GM12872 (cell line): ENCODE data around the gene GNG12.

Experiments
- TF ChIP-seq, protein P1 (sequence below): IDR thresholded peaks from 3 replicates; pipeline ENCODE4 v1.5.1; 2011; ENCODE audit warnings: low read depth, mild to moderate bottlenecking, low read length, moderate library complexity; ENCODE audit not compliant: insufficient read depth

The GNG12 gene

DNA sequence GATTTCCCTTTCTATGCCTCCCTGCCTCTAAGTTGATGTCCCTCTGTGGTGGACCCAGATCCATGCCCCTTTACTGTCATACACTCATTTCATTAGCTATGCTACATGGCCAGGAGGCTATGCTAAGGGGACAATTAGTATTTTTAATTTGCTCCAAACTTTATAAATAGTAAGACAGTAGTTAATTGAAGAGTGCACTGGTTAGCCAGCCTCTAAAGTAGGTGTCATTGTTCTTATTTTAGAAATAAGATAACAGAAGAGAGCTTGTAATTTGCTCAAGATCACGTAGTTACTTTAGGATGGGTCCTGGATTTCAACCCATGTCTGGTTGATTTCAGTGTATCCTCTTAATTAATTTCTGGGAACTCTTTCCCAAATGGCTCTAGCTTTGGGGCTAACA is 29.4 kb upstream of the GNG12 start:
- TF ChIP-seq, protein P1, sequence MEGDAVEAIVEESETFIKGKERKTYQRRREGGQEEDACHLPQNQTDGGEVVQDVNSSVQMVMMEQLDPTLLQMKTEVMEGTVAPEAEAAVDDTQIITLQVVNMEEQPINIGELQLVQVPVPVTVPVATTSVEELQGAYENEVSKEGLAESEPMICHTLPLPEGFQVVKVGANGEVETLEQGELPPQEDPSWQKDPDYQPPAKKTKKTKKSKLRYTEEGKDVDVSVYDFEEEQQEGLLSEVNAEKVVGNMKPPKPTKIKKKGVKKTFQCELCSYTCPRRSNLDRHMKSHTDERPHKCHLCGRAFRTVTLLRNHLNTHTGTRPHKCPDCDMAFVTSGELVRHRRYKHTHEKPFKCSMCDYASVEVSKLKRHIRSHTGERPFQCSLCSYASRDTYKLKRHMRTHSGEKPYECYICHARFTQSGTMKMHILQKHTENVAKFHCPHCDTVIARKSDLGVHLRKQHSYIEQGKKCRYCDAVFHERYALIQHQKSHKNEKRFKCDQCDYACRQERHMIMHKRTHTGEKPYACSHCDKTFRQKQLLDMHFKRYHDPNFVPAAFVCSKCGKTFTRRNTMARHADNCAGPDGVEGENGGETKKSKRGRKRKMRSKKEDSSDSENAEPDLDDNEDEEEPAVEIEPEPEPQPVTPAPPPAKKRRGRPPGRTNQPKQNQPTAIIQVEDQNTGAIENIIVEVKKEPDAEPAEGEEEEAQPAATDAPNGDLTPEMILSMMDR, result no peak

DNA sequence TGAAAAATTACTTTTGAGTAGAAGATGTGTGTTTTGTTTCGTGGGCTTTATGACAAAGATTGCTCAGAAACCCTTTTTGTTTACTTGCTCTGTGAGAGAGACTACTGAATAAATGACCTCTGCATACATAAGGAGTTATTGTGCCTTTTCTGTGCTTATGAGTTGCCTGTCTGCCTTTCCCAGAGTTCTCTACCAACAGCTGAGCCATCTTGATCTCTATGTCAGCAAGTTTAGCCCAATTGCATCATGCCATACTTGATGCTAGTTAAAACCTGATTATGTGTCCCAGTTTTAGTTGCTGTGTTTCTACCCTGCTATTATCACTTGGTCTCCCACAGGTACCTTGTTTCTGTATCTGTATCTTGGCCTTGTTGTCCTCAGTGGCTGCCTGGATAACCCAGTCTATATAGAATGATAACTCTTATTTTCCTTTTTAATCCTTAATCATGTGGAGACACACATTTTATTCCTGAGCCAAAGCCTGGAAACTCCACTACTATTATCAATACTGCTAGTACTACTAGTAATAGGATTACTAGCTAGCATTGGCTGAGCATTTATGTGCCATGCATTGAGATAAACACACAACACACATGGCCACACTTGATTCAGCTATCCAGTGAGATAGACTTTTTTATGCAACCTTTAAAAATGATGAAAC is 28.7 kb upstream of the GNG12 start:
- TF ChIP-seq, protein P1, result no peak

DNA sequence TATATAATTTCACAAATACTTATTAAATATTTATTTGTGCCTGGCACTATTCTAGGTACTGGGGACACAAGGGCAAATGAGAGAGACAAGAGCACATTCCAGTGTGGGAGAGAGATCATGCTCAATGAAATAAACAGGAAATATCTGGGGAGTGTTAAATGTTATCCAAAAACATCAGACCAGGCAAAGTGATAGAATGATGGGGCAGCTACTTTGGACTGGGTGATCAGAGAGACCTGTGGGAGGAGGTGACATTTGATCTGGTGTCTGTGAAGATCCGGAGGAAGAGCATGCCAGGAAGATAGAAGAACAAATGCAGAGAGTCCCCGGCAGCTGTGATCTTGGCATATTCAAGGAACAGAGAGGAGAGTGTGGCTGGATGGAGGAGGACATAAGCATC is 27.5 kb upstream of the GNG12 start:
- TF ChIP-seq, protein P1, result no peak

DNA sequence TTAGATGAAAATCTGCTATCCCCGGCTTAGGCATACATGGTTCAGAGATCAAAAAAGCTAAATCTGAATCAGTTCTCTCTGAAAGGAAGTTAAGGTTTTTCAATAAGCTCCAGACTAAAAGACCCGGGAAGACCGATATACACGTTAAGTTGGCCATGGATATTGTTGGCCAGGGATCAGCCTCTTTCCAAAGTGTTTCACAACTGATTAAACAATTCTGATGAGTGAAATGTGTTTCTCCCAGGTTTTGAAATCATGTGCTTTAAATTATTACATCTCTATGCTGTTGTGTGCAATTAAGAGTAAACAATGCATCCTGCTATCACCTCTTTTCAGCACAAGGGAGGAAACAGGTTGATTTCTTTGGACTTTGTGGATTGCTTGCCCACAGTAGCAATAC is 23.7 kb upstream of the GNG12 start:
- TF ChIP-seq, protein P1, result no peak

DNA sequence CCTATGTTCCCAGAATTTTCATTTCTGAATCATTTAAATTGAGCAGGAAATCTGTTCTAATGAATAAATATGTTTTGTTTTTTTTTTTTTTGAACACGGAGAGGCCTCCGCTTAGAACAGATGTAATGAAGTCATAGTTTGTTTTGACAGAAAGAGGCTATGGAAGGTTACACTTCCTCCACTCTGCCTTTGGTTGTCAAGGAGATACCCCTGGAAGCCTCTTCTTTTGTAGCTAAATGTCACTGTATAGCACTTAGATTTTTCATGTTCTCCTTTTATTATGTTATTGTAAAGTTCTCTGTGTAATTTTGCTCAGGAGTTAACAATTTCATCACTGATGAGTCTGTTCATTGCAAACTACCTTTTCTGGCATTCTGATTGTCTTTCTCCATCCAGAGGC is 22.7 kb upstream of the GNG12 start:
- TF ChIP-seq, protein P1, result no peak

DNA sequence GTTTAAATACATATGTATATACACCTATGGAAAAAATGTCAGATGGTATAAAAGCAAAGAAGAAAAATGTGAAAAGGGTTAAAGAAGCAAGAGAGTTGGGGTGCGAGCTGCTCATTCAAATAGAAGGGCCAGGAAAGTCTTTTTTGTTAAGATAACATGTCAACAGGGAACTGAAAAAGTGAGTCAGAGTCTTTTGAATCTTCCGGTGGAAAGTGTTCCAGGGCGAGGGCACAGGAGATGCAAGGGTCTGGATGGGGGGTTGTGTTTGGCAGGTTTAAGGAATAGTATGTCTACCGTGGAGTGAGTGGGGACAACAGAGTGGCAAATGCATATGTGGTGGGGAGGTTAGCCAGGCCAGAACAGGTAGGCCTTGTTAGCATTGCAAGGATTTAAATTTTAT is 22.2 kb upstream of the GNG12 start:
- TF ChIP-seq, protein P1, result no peak

DNA sequence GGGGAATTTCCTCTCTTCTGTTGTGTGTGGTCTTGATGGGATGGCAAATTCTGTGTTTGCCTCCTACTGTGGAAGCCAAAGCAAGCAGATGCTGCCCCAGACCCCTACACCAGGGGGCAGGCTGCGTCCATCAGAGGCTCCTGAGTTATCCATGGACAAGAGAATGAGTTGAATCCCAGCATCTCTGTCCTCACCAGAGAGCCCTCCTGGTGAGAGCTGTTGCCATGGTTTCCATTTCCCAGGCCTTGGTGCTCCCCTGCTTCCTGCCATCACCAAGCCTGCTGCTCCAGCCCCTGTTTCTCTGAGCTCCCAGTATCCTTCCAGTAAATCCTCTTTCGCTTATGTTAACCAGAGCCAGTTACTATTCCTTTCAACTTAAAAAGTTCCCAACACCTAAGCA is 20.4 kb upstream of the GNG12 start:
- TF ChIP-seq, protein P1, result peak; percentile 71
